GM18907 (cell line): Measurements from ENCODE around the gene WIPF1.
"Not testable (repeated sequence)": the region's sequence is repeated elsewhere in the genome, so short reads cannot be mapped to it uniquely, and the experiment has no call there.

ENCODE experiments used
- ATAC-seq: cut with Tn5 transposase; IDR thresholded peaks from one replicate; pipeline ENCODE4 v1.9.1; 2021; ENCODE audit warnings: mild to moderate bottlenecking, moderate library complexity; ENCODE audit not compliant: unreplicated experiment

The WIPF1 gene

DNA sequence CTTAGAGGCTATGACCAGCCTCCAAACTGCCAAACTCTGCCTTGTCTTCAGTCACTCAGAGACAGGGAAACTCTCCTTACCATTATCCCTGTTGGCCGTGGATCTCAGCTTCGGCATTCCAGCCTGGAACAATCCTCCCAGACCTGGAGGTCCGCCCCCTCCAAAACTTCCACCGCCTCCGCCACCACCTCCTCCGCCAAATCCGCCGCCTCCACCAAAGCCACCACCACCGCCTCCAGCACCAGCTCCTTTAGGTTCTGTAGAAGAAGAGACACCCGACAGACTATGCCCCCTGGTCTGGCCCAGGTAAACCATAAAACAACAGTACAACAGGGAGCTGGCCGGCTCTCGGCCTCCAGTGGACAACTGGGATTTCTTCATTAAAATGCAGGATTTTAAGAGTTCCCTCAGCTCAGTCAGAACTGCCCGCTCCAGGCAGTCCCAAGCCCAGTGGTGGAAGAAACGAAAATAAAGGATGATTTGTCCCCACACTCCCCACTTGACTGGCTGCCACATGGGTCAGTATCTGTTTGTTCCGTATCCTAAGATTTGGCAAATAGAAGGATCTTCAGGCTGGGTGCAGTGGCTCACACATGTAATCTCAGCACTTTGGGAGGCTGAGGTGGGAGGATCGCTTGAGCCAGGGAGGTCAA is 22.4 kb downstream of the WIPF1 start:
- ATAC-seq: no peak

DNA sequence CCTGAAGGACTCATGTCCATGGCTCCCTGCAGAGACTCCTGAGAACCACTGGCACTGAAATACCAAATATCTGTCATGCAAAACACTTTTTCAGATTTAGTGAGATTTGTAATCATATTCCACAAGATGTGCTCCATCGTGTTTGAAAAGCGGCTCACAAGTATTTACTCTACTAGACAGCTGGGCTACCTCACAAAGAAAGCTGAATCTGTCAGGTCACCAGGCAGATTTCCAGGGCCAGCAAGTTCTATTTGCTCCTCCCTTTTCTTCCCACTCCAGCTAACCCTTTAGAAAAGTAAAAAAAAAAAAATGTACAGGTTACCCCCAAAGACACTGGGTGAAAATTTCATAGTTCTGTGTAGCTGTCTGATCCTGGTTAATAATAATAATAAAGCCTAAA is 22.9 kb downstream of the WIPF1 start:
- ATAC-seq: no peak

DNA sequence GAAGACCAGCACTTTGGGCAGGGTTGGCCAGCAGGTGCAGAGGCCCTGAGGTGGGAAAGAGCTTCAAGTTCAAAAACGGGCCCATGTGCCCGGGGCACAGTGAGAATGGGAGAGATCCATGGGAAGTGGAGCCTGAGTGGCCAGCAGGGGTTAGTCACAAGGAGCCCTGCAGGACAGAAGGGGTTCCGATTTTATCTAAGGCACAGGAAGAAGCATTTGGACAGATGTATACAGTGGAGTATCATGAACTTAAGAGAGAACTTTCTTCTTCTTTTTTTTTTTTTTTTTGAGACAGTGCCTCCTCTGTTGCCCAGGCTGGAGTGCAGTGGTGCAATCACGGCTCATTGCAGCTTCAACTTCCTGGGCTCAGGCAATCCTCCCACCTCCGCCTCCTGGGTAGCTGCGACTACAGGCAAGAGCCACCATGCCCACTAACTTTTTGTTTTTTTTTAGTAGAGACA is 24.0 kb downstream of the WIPF1 start:
- ATAC-seq: no peak

DNA sequence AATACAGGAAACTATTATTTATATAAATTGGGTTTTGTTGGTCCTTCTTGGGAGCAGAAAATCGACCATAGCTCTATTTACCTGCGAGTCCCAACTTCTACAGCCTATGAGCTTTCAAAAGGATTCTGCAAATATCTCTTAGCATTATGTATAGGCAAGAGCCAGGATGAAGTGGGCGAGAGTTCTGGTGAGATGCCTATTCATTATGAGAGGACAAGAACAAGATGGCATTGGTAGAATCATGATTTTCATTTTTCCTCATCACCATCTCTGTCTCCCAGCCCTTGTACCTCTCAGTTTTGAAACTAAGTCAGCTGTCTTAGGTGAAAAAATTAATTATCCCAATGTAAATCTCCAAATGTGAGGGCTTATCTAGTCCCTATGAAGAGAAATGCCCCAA is 25.0 kb downstream of the WIPF1 start:
- ATAC-seq: no peak

DNA sequence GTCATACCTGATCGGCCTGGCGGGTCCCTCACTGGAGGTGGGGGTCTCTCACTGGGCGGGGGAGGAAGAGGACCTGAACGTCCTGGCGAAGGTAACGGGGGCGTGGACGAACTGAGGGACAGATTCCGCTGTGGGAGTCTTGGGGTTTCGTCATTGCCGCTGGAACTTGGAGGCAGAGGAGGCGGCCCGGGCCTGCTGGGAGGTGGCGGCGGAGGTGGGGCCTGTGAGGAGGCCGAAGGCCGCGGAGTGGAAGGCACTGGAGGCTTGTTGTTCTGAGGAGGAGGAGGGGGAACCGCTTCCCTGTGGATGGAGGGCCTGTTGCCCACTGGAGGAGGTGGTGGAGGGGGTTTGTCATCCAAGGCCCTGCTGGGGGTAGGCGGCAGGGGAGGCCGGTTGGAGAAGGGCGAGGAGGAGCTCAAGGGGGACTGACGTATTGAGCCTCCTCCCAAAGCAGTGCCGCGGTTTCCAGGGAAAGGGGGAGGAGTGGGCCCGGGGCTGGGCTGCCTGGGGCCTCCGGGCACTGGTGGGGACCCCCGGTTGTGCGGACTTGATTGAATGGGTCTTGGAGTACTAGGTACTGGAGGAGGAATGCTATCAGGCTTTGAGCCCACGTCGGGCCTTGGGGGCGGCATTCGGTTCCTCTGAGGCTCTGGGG is 25.8 kb downstream of the WIPF1 start:
- no peak for ATAC-seq

DNA sequence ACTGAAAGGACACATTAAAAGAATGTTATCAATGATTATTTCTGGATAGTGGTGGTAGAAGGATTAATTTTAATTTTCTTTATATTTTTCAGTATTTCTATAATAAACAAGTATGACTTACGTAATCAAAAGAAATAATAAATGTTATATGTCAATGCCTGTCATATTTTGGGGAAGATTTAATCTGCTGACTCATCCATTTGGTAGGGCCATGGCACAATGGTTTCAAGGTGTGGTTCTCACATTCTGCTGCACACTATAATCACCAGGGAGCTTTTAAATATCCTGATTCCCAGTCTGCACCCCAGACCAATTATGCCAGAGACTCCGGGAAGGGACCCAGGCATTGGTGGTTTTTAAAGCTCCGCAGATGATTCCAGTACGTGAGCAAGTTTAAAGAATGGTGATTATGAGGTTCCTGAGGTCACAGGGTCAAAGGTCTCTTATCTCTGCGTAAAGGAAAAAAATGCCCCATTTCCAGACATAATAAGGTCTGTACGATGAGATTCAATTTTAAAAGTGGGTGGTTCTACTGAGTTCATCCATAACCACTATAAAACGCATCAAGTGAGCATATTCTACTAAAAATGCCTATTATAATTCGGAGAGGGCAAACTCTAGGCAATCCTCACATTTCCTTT is 27.2 kb downstream of the WIPF1 start:
- no peak for ATAC-seq

DNA sequence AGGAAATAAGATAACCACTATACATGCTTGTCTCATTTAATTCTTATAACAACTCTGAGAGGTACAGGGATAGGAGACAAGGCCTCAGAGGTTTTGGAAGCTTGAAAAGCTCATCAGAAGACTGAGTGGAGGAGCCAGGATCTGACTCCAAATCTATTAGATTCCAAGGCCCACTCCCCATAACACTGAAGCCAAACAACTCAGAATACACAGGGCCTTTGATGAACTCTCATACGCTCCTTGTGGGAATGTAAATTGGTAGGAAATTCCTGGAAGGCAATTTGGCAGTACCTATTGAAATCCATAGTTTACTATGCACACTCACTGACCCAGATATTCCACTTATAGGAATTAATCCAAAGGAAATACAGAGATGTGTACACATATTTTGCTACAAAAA is 27.9 kb downstream of the WIPF1 start:
- no peak for ATAC-seq

DNA sequence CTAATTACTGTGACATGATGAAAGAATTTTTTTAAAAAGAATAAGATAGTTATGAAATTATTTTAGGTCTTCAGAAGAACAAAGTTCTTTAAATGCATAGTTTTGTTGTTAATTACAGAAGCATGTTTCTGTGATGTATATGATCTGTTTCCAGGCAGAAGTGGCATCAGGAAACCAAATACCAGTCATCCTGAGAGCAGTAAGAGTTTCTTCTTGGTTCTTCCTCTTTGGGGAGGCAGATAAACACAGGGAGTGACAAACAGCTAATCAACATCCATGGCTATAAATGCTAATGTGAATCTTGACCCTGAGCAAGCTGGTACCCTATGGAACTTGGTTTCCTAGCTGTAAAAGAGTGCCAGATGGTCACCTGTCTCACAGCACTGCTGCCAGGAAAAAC is 29.2 kb downstream of the WIPF1 start:
- no peak for ATAC-seq

DNA sequence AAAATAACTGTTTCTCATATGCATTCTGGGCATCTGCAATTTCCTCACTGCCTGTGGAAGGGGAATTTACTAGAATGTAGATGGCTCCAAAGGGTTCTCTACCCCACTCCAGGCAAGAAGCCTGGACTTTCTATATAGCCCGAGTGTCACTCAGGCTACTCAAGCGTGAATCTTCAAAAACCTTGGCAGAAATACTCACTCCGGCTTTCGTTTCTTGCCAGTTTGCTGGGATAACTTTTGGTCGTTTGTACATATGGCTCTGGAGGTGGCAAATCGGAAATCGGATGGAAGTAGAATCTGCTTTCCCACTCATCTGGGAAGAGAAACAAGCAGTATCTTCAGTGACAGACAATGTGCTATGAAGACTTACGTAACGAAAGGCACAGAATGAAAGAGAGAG is 30.7 kb downstream of the WIPF1 start:
- ATAC-seq: no peak

DNA sequence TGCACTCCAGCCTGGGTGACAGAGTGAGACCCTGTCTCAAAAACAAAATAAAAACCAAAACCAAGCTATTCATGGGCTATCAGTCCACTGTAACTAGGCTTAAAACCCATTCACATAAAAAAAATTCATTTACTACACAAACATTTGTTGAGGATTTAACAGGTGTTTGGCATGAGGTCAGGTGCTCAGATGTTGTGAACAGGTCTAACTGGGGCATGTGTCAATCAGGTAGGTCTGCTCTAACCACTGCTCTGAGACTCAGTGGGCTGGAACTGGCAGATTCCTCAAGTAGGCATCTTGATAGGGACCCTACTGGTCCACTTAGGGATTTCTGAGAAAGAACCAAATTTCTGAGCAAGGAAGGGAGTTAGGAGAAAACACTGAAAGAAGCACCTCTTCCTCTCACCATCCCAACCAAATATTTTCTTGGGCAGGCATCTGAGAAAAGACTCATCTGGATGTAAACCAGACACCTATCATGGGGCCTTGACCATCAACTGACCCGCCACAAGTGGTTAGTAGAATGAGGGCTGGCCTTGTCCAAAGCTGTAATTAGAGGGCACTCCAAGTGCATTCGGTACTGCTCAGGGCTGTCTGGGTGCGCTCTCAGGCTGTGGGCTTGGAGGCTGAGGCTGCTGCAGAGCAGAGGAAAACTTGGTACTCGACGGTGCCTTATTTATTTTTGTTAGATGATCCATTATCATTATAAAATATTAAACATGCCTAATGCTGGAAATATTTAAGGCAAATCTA is 33.9 kb downstream of the WIPF1 start:
- no peak for ATAC-seq

DNA sequence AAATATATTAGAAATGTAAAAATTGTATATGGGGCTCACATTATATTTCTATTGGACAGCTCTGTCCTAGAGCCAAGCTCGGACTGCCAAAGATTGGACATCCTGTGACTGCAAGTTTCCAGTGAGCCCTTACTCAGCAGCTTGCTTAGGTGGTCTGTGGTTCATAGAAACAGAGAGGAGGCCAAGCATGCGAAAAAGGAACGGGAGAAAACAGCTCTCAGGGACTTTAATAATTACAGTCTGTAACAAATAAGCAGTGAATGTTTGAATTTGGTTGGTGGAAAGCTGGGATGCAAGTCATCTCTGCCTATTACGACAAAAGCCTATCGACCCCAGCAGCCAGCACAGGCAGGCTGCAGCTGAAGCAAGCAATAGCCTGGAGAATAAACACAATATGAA is 35.6 kb downstream of the WIPF1 start:
- no peak for ATAC-seq

DNA sequence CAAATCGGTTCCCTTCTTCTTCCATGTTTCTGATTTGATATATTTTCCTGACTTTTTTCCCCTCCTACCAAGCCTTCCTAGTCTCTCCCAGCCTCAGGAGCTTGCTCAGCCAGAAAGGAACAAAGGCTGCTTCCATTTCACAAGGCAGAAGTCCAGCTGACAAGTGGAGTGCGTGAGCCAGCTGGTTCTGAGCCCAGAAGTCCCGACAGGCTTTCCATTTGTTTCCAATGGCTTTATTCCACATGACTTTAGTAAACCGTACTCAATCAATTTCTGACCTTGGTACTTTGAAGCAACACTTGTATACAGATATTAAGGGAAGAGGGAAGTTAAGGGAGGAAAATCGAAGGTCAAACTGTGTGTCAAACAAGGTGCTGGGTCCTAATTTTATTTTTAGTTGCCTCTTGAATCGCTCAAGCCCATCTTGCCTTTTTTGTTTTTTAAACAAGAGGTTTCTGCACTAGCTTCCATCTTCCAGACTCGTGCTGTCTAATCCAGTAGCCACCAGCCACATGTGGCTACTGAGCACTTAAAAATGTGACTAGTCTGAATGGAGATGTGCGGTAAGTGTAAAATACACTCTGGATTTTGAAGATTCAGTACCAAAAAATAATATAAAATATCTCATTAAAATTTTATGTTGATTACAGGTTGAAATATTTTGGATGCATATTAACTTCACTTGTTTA is 36.2 kb downstream of the WIPF1 start:
- ATAC-seq: no peak

DNA sequence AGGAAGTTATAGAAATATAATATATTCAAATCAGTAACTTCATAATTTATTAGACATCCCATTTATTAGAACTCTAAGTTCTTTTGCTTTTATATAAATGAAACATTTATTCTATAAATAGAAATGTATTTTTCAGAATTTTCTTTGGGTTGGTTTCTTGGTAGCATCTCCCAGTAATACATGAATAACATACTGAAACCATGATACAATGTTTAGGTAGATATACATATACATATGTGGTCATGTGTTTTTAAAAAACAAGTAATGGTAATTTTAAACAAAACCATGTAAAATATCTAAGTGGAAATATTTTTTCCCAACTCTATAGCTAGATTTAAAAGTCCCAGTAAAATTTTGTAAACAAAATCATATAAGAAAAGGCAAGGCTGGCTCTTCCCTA is 36.9 kb downstream of the WIPF1 start:
- no peak for ATAC-seq

DNA sequence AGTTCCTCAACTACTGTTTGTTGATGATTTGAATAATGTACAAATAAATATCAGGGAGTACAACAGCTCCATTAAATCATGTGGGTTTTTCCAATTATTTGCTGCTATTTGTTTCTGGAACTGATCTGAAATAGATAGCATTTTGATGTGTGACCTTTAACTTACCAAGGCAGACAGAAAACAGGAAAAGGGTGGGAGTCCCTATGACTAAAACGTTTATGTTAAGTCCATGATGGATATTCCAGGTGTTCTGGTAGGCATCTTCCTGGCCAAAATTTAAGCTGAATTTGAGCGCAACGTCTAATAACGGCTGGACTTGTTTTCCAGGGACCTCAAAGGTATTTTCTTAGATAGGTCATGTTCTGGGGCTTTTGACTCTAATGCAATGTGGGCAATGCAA is 41.6 kb downstream of the WIPF1 start:
- no peak for ATAC-seq

DNA sequence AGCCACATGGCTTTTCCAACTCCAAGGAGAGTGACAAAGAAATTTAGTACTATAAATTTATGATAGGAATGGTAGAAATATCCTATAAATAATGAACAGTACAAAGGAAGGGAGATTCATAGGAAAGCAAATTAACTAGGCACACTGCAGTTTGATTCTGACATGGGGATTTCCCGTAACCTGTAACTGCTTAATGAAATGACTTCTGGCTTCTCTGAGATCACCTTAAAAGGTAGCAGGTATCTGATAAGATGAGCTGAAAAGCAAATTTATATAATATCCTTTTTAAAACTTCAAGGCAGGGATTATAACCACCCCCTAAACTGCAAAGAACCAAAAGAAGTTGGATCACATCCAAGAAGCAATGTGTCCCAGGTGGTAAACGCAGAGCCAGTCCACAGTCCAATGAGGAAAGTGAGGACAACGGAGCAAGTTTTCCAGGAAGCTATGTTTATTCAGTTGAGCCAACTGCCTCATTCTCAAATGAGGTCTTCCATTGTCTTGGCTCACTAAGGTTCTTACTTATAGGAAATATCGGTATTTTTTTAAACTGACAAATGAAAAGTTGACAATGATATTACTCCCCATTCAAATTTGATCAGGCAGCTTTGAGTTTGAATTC is 43.0 kb downstream of the WIPF1 start:
- no peak for ATAC-seq

DNA sequence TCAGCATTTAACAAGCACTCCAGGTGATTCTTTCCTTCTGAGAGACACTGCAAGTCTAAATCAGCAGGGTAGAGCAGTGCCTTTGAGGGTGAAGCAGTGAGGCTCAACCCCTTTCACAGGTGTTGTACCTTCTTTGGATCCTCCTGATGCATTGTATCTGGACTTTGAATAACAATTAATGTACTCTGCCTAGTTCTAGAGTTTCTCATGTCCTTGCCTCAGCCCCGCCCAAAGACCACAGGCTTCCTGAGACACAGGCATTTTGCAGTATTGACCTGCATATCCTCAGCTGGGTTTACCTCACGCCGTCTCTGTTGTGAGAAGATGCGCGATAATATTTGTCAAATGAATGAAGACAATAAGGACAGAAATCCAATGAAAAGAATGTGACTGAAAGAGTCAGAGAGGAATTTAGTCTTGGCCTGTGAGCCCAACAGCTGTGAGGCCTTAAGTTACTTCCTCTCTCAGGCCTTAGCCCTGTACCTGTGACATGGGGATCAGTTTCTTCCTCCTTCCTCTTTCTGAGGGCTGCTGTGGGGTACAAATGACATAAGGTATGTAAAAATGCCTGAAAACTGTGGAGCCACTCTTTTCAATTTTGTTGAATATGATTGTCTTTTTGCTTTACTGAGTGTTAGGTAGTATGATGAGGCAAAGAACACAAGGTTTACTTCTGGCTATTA is 43.7 kb downstream of the WIPF1 start:
- peak; percentile 65 for ATAC-seq

DNA sequence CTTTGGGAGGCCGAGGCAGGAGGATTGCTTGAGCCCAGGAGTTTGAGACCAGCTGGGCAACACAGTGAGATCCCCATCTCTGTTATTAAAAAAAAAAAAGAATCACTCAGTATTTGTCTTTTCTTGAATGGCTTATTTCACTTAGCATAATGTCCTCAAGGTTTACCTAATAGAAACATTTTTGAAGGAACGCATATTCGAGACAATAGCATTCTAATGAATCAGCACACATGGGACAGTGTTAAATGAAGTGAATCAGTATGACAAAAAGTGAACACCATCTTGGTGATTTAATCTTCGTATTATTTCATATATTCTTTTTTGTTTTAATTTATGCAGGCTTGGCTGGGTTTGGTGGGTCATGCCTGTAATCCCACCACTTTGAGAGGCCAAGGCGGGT is 44.7 kb downstream of the WIPF1 start:
- no peak for ATAC-seq

DNA sequence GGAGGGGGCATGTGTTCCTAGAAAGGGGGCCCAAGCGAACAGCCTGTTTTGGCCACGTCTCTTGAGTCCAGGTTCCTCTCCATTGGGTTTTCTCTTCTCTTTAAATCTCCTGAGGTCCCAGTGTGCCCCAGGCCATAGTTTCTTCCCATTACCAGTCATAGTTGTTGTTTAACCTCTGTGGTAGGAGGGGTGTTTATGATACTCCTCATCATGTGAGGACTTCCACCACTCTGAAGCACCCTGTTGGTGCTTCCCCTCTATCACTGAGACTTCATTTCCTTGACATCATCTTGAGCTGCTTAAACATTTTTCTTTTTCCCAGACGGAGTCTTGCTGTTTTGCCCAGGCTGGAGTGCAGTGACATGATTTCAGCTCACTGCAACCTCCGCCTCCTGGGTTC is 45.9 kb downstream of the WIPF1 start:
- peak; percentile 44 for ATAC-seq

DNA sequence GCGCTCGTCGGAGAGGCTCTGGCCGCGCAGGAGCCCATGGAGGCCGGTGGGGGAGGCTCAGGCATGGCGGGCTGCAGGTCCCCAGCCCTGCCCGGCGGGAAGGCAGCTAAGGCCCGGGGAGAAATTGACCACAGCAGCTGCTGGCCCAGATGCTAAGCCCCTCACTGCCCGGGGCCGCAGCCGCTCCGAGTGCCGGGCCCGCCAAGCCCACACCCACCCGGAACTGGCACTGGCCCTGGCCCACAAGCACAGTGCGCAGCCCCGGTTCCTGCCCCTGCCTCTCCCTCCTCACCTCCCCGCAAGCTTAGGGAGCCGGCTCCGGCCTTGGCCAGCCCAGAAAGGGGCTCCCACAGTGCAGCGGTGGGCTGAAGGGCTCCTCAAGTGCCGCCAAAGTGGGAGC is 49.0 kb downstream of the WIPF1 start:
- not testable (repeated sequence) for ATAC-seq

DNA sequence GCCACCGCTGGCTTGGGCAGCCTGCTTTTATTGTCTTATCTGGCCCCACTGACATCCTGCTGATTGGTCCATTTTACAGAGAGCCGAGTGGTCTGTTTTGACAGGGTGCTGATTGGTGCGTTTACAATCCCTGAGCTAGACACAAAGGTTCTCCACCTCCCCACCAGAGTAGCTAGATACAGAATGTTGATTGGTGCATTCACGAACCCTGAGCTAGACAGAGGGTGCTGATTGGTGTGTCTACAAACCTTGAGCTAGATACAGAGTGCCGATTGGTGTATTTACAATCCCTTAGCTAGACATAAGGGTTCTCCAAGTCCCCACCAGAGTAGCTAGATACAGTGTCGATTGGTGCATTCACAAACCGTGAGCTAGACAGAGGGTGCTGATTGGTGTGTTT is 49.6 kb downstream of the WIPF1 start:
- ATAC-seq: not testable (repeated sequence)
